GM18858 (cell line): ENCODE results near the gene MRPL27.
"Not testable (repeated sequence)": the region's sequence is repeated elsewhere in the genome, so short reads cannot be mapped to it uniquely, and the experiment has no call there.

Source experiments
- ATAC-seq: cut with Tn5 transposase; IDR thresholded peaks from one replicate; pipeline ENCODE4 v1.9.1; 2021; ENCODE audit not compliant: unreplicated experiment

MRPL27 gene

GRCh38 chr17:50372758-50373556, at the start of gene MRPL27, which contains the start of gene EME1:
MRPL27 (minus strand) TSS chr17:50373184; CDS start chr17:50373170, 14 bp downstream.
EME1 (plus strand) TSS chr17:50373229; CDS start chr17:50375209, 1,980 bp downstream.
- ATAC-seq = peak; percentile 76

DNA sequence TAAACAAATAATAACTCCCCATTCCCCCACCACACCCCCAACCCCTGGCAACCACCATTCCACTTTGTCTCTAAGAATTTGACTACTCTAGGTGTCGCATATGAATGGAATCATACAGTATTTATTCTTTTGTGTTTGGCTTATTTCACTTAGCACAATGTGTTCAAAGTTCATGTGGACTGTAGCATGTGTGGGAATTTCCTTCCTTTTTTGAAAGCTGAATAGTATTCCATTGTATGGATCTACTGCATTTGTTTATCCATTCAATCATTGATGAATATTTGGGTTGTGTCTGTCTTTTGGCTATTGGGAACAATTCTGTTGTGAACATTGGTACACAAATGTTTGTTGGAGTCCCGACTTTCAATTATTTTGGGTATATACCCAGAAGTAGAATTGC, 49.8 kb upstream of the MRPL27 start:
- ATAC-seq = no peak

DNA sequence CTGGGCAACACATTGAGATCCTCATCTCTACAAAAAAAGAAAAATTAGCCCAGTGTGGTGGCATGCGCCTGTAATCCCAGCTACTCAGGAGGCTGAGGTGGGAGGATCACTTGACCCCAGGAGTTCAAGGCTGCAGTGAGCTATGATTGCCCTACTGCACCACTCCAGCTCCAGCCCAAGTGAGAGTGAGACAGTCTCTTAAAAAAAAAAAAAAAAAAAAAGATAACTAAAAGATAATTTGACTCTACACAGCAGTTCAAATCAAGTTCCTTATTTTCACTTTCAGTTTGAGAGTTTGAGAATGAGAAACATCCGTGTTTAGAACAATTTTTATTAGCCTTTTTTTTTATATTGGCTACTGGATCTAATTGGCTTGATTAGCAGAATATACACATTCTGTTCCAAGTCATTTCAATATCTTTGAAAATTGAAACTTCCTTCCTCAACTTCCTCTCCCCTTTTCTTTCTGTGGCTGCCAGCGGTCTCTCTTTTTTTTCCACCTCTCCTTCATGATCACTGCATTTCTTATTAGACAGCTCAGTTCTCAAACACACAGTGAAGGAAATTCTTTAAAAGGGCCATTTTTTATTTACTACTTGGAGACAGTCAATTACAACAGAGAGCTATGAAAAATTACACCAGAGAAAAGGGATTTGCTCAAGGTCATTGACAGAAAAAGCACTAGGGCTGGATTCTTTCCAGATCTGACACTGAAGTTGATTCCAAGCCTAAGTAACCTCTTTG, 48.5 kb upstream of the MRPL27 start:
- no peak for ATAC-seq

DNA sequence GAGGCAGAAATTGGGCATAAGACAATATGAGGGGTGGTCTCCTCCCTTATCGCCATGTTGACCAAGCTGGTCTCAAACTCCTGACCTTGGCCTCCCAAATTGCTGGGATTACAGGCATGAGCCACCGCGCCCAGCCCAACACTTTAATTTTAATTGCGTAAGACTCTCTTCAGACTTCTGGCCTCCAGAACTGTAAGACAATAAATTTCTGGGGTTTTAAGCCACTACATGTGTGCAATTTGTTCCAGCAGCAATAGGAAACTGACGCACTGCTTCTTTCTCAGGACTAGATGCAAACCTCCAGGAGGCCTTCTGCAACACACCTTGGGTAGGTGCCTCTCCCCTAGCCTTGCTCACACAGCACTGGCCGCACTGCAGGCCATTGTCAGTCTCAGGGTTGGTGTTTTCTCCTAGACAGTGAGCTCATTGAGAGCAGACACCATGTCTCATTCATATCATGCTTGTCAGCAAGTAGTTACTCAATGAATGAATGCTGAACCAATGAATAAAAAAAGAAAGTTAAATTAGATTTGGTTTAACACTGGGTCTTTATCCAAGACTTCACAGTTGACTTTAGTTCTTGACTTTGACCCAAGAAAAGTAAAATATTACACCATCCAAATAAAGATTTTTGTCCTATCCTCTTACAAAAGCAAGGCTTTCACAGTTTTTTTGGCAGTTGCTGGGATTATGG, 47.6 kb upstream of the MRPL27 start:
- no peak for ATAC-seq

DNA sequence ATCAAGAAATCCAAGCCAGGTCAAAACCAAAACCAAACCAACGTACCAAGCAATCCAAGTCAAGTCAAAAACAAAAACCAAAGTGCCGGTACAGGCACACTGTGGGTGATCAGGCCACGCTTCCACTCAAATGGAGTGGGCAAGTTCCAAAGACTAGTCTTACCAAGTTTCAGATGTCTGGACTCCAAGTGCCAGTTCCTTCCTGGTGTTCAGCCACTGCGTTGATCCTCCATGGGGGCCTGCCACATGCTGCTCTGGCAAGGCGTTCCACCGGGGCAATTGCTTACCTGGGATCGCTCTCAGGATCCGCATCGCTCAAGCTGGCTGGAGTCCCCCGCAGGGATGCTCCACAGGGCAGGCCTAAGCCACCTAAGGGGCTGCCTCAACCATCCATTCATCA, 46.6 kb upstream of the MRPL27 start:
- not testable (repeated sequence) for ATAC-seq

GRCh38 chr17:50414808-50415207, 41.8 kb upstream of the MRPL27 start:
- ATAC-seq = no peak

DNA sequence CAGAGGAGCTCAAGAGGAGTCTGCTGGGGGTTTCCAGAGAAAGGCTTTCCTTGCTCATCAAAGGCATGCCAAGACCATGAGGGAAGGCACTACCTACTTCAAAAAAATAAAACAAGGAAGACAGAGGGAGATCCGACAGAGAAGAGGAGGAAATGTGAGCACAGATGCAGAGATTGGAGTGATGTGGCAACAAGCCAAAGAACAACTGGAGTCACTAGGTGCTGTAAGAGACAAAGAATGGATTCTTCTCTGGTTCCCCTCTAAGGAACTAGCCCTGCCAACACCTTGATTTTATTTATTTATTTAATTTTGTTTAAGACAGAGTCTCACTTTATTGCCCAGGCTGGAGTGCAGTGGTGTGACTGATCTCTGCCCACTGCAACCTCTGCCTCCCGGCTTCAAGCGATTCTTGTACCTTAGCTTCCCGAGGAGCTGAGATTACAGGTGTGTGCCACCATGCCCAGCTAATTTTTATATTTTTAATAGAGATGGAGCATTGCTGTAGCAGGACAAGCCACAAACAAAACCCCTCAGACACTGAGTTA, 39.3 kb upstream of the MRPL27 start:
- no peak for ATAC-seq

- no peak for ATAC-seq
Measured at GRCh38 chr17:50407921-50408320, 34.9 kb upstream of the MRPL27 start.

DNA sequence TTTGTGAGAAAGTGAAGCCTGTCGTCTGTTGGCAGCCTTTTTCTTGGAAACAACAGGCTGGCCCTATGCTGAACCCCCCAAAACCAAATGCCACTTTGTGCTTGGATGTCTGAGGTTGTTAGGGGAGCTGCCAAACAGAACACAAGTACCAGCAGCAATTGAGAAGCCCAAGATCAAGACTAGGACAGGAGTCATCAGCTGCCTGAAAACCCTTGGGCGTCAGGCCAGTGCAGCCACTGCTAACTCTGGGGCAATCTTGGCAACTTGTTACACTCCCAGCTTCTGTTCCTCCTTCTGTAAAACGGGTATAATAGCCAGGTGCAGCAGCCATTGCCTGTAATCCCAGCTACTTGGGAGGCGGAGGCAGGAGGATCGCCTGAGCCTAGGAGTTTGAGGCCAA, 33.6 kb upstream of the MRPL27 start:
- ATAC-seq = no peak

DNA sequence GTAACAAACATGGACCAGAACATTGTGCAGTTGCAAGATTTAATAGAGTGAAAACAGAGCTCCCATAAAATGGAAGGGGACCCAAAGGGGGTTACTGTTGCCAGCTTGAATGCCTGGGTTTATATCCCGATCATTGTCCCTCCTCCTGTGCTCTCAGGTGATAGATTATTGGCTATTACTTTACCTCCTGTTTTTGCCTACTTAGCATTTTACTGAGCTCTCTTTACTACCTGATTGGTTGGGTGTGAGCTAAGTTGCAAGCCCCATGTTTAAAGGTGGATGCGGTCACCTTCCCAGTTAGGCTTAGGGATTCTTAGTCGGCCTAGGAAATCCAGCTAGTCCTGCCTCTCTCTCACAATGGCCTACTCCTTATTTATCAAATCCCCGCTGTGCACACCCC, 32.4 kb upstream of the MRPL27 start:
- ATAC-seq = not testable (repeated sequence)

DNA sequence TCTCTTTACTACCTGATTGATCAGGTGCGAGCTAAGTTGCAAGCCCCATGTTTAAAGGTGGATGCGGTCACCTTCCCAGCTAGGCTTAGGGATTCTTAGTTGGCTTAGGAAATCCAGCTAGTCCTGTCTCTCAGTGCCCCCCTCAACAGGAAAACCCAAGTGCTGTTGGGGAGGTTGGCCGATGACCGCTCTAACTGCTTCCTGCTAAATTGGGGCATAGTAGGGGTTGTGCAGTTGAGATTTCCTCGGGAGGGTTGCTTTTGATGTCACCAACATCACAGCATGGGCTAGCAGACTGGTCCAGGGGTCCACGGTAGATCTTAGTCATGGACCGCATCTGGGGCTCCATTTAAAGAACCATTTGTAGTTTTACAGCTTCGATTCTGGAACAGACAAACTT, 26.6 kb upstream of the MRPL27 start:
- ATAC-seq = not testable (repeated sequence)

DNA sequence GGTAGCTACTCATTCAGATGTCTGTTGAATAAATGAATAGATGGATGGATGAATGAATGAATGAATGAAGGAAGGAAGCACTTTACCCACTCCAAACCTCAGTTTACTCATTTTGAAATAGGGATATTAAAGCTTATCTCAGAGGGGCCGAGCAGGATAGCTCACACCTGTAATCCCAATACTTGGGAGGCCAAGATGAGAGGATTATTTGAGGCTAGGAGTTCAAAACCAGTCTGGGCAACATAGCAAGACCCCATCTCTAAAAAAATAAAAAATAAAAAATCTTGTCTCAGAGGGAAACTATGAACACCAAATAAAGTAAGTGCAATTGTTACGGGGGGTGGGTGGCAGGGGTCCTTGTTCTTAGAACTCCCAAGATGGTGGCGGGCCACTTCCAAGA, 25.7 kb upstream of the MRPL27 start:
- ATAC-seq = not testable (repeated sequence)

GRCh38 chr17:50397919-50398285, 24.9 kb upstream of the MRPL27 start:
- ATAC-seq = no peak

- peak; percentile 95 for ATAC-seq
Measured at GRCh38 chr17:50397111-50397918, 24.3 kb upstream of the MRPL27 start, which contains the start of gene LRRC59. LRRC59 (minus strand) TSS chr17:50397523; CDS start chr17:50397317, 206 bp downstream.

- no peak for ATAC-seq
Measured at GRCh38 chr17:50396261-50397110, 23.5 kb upstream of the MRPL27 start.

GRCh38 chr17:50394711-50395110, 21.7 kb upstream of the MRPL27 start:
- no peak for ATAC-seq

GRCh38 chr17:50393700-50394099, 20.7 kb upstream of the MRPL27 start:
- no peak for ATAC-seq

DNA sequence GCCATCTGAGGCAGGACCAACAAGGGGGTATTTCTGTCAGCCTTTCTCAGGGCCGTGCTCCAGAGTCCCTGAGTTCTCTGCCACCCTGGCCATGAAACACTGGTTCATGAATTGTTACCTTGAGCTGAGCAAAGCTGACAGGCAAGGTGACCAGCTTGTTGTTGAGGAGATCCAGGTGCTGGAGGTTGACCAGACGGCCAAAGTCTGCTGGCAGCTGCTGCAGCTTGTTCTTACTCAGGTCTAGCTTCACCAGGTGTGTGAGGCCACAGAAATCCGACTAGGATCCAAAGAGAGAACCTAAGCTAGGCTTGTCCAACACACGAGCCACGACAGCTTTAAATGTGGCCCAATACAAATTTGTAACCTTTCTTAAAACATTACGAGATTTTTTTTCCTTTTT, 19.6 kb upstream of the MRPL27 start:
- no peak for ATAC-seq

- ATAC-seq = no peak
Measured at GRCh38 chr17:50389534-50389933, 16.6 kb upstream of the MRPL27 start.
